ENCODE data around the gene GALNT5.
"Not testable (repeated sequence)": the region's sequence is repeated elsewhere in the genome, so short reads cannot be mapped to it uniquely, and the experiment has no call there.

GALNT5 gene

DNA sequence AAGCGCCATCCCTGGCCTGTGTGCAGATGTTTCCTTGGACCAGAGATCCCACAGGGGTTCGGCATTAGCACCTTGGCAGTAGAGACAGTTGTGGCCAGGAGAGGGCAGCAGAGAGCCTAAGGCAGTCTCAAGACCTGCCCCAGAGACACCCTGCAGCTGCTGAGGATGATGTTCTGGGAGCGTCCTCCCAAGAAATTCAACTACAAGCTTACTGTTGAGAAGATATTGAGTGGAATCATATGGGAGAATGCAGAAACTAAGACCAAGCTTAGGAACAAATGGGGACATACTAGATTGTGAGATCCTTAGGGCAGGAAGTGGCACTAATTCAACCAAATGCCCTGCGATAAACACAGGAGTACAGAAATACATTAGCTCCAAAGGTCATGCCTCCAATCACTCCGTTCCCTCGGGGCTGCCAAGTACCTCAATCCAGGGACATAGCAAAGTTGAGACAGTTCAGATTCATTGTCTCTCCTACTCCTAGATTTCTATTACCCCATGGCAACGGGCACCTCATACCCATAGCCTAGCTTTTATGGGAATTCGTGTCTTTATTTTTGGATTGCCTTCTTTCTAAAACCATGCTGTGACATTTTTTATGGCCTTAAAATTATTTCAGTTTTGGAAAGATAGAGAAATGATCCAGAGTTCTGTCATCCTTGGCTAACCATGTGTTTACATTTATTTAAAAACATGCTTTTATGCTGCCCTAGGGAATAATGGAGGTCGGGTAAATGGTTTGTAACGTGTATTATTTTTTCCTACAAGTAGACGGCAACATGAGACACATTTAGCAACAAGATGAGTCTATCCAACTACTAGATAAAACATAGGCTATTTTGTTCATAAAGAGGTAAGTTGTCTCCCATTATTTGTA, 70.4 kb downstream of the GALNT5 start:
- DNase-seq (ENCODE audit: low read depth) = peak; percentile 87

DNA sequence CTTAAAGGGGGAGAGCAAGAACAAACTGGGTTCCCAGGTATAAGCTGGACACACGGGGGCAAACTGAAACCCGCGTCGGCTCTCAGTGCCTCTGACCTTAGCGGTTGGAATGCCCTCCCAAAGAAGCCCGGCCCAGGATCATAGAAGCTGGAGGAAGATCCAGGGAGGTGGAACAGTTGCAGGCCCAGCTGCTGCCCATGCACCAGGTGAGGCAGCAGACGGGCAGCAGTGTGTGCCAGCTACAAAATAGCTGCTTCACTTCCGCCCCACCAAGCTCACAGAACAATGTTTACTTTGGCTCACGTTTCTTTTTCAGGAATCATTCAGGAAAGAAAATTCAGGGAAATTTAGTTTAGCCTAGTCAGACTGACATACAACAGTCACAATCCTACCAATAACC, 72.0 kb downstream of the GALNT5 start:
- DNase-seq (ENCODE audit: low read depth) = no peak

GRCh38 chr2:157333304-157334047, 76.0 kb downstream of the GALNT5 start:
- no peak for DNase-seq (ENCODE audit: low read depth)

DNA sequence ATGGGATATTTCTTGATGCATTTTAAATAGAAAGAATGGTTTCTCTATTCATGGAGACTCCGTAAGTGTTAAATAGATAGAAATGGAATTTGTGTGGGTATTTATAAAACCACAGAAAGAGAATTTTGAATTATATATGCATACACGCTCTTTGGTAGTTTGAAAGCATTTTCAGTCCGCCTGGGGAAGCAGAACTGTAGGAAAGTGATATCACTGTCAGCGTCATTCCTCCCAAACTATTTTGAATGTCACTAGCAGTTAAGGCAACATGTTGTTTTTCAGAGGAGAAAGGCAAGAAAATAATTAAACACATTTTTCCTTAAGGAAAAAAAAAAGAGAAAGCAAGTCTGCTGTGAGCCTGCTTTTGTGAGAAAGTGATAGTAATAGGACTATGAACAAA, 76.8 kb downstream of the GALNT5 start:
- no peak for DNase-seq (ENCODE audit: low read depth)

- DNase-seq (ENCODE audit: low read depth) = no peak
Measured at GRCh38 chr2:157334797-157335196, 77.3 kb downstream of the GALNT5 start.

GRCh38 chr2:157336137-157337010, 78.9 kb downstream of the GALNT5 start:
- DNase-seq (ENCODE audit: low read depth) = no peak

- DNase-seq (ENCODE audit: low read depth) = no peak
Measured at GRCh38 chr2:157337978-157338377, 80.5 kb downstream of the GALNT5 start.

DNA sequence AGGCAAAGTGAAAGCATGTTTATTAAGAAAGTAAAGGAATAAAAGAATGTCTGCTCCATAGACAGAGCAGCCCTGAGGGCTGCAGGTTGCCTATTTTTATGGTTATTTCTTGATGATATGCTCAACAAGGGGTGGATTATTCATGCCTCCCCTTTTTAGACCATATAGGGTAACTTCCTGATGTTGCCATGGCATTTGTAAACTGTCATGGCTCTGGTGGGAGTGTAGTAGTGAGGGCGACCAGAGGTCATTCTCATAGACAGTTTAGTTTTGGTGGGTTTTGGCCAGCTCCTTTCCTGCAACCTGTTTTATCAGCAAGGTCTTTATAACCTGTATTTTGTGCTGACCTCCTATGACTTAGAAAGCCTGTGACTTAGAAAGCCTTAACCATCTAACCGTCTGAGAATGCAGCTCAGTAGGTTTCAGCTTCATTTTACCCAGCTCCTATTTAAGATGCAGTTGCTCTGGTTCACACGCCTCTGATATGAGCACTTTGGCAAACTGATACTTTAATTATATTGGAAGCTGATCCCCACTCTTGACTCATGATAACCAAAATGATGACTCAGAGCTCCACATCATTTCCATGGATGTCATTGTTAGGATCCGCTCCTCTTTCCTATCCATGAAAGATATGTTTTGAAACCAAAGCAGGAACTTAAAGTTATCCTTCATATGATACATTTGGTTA, 82.6 kb downstream of the GALNT5 start:
- no peak for DNase-seq (ENCODE audit: low read depth)

GRCh38 chr2:157341381-157341780, 83.9 kb downstream of the GALNT5 start:
- DNase-seq (ENCODE audit: low read depth) = not testable (repeated sequence)

DNA sequence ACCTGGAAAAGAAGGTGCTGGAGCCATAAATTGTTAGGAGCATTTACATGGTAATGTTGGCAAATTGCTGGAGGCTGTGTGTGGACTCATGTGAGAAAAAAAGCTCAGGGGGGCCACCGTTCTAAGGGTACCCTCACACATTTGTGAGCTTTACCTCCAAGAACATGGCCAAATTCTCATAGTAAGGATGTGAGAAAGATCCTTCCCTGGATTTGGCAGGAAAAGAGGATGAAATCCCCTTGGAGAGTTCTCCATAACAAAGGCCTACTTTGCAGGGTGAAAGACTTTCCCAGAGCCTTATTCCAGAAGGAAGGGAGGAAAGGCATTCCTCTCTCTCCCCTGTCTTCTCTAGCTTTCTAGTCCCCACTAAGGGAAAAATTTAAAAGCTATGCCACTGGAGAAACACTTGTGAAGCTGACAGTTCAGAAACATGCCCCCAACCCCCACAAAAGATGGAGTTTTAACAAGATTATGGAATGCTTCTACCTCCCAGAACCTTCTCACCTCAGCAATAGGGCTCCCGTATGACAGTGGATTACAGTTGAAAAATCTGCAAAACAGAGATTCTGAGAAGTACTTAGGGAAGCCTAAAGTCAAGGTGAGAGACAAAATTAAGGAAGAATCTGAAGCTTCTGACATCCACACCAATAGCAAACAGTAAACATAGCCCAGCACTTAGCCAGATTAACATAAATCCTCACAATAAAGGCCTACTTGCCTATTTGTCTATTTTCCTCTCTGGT, 88.3 kb downstream of the GALNT5 start:
- no peak for DNase-seq (ENCODE audit: low read depth)

GRCh38 chr2:157348291-157348921, 90.9 kb downstream of the GALNT5 start:
- DNase-seq (ENCODE audit: low read depth) = no peak

DNA sequence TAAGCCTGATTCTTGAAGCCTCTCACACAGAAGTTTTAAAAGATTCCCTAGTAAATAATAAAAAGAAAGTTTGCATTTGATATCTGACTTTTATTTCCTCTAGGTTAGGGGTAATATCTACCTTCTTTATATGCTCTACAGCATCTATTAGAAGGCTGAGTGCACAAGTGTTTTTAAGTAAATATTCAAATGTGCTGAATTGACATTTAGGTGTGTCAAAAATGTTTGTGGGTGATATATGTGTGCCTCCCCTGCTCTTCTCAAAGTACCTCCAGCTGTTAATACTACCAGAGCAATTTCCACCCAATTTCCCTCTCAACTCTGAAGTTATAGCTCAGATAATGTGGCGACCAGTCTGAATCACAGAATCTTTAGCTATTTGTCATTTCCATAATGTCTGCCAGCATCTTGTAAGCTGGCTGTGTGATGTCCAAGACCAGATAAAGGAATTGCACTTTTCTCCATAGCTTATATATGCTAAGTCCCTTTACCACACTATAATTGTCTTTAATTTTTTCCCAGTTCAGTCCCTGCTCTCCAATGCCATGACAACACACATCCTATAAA, 92.5 kb downstream of the GALNT5 start:
- DNase-seq (ENCODE audit: low read depth) = no peak

- no peak for DNase-seq (ENCODE audit: low read depth)
Measured at GRCh38 chr2:157355618-157356017, 98.1 kb downstream of the GALNT5 start.

- no peak for DNase-seq (ENCODE audit: low read depth)
Measured at GRCh38 chr2:157359628-157360027, 102.1 kb downstream of the GALNT5 start.

DNA sequence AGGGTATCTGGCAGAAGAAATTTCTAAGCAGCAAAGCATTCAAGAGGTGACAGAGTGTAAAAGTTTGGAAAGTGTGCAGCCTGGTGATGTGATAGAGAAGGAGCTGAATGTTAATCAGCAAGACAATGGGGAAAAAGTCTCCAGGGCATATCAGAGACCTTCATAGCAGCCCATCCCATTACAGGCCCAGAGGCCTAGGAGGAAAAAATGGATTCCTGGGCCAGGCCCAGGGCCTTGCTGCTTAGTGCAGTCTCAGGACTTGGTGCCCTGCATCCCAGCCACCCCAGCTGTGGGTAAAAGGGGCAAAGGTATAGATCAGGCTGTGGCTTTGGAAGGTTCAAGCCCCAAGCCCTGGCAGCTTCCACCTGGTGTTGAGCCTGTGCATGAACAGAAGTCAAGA, 104.0 kb downstream of the GALNT5 start:
- DNase-seq (ENCODE audit: low read depth) = no peak

DNA sequence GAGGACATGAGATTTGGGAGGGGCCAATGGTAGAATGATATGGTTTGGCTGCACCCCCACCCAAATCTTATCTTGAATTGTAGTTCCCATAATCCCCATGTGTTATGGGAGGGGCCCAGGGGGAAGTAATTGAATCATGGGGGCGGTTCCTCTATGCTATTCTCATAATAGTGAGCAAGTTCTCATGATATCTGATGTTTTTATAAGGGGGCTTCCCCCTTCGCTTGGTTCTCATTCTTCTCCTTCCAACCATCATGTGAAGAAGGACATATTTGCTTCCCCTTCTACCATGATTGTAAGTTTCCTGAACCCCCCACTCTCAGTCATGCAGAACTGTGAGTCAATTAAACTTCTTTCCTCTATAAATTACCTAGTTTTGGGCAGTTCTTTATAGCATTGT, 105.1 kb downstream of the GALNT5 start:
- DNase-seq (ENCODE audit: low read depth) = no peak

DNA sequence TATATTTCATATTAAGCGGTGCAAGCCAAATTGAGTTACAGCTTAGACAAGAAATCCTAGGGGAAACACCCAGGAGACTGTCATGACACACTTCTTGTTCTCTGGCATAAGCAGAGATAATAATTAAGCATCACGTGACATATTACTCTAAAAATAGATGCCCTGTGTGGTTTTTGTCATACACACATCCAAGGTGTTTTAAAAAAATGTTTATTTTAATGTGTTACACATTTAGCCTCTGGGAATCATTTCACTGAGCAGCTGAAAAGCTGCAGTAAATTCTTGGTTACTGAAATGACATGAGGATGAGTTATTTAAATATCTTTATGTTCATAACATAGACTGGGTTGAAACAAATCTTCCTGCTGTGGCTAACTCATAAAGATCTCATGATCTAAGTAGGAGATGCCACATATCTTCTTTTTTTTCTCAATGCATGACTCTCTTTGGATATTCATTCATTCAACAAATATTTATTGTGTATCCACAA, 106.2 kb downstream of the GALNT5 start:
- no peak for DNase-seq (ENCODE audit: low read depth)
